GM03348 (cell line): ENCODE results near the gene POLR2H.
A peak's percentile ranks its signal among the peaks of the same experiment; 100 is the strongest.
"Not testable (repeated sequence)": the region's sequence is repeated elsewhere in the genome, so short reads cannot be mapped to it uniquely, and the experiment has no call there.

Experiments used
- DNase-seq: peaks from one replicate; pipeline ENCODE4 v3.0.0; 2012; ENCODE audit warnings: low spot score

Gene POLR2H

DNA sequence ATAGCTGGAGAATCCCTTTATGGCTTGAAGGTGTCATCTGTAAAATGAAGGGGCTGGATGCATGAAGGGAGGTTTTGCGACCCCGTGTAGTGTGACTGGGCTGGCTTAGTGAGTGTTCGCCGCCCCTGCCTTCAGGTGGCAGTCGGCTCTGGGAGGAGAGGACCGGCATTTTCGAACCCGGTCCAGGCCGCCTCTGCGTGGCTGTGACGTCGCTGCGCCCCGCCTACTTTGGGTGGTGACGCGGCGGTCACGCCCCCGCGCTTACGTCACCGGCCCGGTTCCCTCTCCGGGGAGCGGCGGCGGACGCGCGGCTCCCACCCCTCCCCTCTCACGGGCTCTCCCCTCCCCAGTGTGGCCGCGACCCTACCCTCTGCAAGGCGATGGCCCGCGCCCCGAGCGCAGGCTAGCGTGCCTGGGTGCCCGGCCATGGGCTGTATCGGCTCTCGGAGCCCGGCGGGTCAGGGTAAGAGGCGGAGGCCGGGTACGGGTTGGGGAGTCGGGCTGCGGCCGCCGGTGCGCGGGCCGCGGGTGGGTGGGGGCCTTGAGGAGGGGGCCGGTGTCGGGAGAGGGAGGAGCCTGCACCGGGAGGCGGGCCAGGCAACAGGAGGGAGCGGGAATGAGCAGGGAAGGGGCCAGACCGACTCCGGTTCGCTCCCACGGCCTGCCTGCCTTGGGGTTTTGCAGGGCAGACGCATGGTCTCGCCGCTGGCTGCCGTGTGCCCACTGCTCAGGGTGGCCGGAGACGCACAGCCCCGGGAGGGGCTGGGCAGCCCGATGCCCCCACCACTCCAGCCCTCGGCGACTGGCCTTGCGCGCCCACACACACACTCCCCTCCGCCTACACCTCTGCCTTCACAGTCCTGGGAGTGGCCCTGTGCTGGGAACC, 25.6 kb upstream of the POLR2H start:
- DNase-seq: peak; percentile 92

DNA sequence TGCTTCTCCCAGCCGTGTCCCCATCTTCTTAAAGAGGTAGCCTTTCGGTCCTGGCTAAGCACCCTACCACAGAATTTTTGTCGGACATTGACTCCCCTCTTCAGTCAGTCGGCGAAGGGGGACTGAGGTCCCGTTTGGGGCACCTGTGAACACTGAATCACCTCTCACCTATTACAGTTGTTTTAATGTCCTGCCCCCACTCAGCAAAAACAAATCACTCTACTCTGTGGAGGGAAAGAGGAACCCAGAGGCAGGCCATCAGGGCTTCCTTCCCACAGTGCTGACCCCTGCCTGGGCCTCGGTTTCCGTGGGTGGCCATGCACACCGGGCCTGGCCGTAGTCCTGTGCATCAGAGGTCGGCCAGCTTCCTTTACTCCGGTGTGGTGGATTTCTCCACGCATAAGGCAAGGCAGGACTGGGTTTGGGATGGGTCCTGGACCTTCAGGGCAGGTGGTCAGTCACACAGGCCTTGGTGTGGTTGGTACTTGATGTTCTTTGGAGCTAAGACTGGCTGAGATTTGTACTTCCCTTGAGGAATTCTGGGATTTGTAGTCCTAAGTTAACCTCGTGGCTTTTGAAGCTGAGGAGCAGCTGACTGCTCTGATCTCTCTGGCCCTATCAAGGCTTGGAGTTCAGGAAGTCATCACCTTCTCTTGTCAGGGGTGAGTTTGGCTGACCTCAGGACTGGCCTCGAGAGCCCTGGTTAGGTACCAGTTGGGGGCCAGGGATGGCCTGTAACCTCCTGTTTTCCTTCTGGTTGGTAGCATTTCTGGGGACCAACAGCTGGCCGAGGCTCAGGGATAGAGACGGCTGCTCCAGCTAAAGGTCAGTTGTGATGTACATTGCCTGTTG, 24.7 kb upstream of the POLR2H start:
- peak; percentile 62 for DNase-seq

DNA sequence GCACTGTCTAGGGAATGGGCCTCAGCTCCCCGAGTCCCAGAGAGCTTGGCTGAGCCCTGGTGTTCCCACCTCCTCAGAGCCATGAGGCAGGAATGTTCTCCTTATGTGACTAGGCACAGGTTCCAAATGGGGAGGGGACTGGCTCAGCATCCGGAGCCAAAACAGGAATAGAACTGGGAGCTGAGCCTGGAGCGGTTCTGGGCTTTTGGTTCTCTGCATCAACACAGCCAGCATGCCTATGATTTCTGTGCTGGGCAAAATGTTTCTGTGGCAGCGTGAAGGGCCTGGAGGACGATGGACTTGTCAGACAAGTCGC, 24.2 kb upstream of the POLR2H start, which contains the start of gene FAM131A:
Gene FAM131A, plus strand, starts transcription at position 202 of the 316 bp plus-strand sequence. Its CDS starts 31 bp downstream, at position 233.
- DNase-seq: peak; percentile 60

GRCh38 chr3:184337981-184338380, 23.5 kb upstream of the POLR2H start:
- DNase-seq: no peak

DNA sequence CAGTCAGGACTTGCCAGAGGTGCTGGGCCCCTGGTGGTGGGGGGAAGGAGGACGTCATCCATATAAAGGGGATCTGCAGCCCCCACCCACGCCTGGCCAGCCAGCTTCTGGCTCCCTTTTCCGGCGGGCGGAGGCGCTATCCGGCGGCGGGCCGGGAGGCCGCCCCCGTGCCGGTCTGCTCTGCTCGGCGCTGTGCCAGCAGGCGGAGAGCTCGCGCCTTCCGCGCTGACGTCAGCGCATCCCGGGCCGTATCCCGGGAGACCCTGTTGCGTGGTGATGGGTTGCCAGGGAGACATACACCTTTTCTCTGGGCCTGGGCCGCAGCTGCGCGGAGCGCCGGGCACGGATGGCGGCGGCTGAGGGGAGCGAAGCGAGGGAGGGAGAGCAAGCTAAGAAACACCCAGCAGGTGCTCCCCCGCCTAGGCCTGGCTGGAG, 23.0 kb upstream of the POLR2H start:
- DNase-seq: no peak

- DNase-seq: no peak
Measured at GRCh38 chr3:184339001-184339400, 22.5 kb upstream of the POLR2H start.

GRCh38 chr3:184339451-184340135, 21.9 kb upstream of the POLR2H start:
- DNase-seq: not testable (repeated sequence)

DNA sequence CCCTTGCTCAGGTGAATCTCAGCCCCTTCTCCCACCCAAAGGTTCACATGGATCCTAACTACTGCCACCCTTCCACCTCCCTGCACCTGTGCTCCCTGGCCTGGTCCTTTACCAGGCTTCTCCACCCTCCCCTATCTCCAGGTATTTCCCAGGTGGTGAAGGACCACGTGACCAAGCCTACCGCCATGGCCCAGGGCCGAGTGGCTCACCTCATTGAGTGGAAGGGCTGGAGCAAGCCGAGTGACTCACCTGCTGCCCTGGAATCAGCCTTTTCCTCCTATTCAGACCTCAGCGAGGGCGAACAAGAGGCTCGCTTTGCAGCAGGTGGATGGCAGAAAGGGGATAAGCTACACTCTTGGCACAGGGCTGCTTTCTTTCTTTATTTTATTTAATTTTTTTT, 19.6 kb upstream of the POLR2H start:
- no peak for DNase-seq

- no peak for DNase-seq
Measured at GRCh38 chr3:184343200-184343876, 18.2 kb upstream of the POLR2H start.

DNA sequence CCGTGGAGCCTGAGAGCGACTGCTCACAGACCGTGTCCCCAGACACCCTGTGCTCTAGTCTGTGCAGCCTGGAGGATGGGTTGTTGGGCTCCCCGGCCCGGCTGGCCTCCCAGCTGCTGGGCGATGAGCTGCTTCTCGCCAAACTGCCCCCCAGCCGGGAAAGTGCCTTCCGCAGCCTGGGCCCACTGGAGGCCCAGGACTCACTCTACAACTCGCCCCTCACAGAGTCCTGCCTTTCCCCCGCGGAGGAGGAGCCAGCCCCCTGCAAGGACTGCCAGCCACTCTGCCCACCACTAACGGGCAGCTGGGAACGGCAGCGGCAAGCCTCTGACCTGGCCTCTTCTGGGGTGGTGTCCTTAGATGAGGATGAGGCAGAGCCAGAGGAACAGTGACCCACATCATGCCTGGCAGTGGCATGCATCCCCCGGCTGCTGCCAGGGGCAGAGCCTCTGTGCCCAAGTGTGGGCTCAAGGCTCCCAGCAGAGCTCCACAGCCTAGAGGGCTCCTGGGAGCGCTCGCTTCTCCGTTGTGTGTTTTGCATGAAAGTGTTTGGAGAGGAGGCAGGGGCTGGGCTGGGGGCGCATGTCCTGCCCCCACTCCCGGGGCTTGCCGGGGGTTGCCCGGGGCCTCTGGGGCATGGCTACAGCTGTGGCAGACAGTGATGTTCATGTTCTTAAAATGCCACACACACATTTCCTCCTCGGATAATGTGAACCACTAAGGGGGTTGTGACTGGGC, 16.8 kb upstream of the POLR2H start:
- DNase-seq: no peak

GRCh38 chr3:184345317-184346144, 16.0 kb upstream of the POLR2H start:
- DNase-seq: peak; percentile 86

GRCh38 chr3:184346480-184347190, 14.9 kb upstream of the POLR2H start:
- DNase-seq: no peak

DNA sequence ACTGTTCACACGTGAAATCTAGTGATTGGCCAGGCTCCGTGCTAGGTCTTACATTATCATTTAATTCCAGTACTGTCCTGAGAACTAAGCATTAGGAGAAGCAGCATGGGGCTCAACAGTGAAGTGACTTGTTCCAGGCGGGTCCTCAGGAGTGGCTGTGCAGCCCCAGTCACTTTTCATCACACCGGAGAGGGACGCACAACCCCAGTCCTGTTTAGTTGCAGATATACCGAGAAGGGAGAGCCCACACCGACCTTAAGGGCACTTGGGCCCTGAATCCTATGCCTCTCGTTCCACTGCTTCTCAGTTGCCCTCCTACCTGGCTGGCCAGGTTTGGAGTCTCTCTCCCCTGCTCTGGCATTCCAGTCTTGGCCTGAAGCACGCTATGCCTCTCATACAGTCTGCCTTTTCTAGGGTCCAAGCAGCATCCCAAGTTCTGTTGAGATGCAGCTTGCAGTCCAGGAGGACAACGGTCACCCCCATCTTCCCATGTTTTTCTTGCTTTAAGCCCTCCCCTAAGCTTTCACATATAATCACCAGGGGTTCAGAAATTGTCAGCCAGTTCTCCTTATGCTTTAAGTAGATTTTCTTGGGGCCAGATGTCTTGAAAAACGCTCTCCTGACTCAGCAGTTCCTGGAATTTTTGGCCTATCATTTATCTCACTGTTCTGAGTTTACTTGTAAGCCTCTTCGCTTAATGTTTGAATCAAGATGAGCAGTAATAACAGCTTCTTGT, 14.0 kb upstream of the POLR2H start:
- no peak for DNase-seq

- DNase-seq: no peak
Measured at GRCh38 chr3:184348057-184348382, 13.5 kb upstream of the POLR2H start.

DNA sequence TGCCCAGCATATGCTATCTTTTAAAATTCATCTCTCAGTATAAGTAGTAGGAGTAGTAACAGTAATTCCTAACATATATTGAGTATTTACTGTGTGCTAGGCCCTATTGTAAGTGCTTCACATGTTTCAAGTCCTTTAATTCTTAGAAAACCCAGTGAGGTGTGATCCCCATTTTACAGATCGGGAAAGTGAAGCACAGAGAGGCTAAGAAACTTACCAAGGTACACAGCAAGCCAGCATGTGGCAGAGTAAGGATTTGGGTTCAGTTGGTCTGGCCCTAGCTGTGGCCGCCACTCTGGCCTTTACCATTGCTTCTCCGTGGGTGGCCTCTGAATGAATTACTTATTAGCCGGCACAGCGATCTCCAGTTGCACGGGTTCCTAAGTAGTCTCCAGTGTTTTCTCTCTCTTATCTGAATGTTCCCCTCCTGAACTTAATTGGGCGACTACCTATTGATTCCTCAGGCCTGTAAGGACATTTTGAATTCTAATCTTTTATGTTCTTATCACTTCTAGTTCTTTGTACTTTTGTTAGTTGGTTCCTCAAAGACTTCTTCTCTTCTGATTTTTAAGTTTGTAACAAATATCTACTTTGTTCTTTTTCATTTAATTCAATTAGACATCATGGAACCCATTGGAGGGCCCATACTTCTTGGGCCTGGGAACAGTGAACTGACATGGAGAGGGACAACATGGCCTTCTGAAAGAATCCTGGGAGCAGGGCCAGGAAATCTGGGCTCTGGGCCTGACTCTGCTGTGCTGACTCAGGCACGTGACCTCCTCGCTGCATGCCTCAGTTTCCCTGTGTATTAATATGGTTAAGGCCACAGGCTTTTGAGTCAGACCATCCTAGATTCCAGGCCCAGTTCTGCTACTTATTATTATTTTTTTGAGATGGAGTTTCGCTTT, 11.7 kb upstream of the POLR2H start:
- DNase-seq: no peak

DNA sequence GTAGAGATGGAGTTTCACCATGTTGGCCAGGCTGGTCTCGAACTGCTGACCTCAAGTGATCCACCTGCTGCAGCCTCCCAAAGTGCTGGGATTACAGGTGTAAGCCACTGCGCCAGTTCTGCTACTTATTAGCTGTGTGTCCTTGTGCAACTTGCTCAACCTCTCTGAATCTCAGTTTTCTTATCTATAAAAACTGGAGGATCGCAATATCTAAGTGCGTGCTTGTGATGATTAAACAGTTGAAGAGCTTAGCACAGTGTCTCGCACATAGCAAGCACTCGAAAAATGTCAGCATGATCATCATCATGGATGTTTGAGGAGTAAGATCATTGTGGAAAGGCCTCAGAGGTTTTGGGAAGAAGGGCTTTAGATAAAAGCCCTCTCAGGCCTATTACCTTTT, 10.9 kb upstream of the POLR2H start:
- DNase-seq: no peak

GRCh38 chr3:184351511-184352148, 9.9 kb upstream of the POLR2H start:
- DNase-seq: no peak
